Gastroesophageal sphincter (tissue), 3 donors: ENCODE data around the gene MTUS2.
A peak's percentile ranks its signal among the peaks of the same experiment; 100 is the strongest.

Experiments
- EP300 ChIP-seq: sonication (generic); formaldehyde crosslinking; IDR thresholded peaks from one replicate; pipeline ENCODE4 v1.6.1; 2017; ENCODE audit warnings: antibody characterized with exemption, mild to moderate bottlenecking
- POLR2A ChIP-seq, 2 donors: fragments of 450-650 bp; IDR thresholded peaks; one replicate each; pipeline ENCODE4 v1.6.1; 2017; ENCODE audit warnings: antibody characterized with exemption in 2 of 2, mild to moderate bottlenecking in 2 of 2, moderate library complexity in 1 of 2
- POLR2AphosphoS5 ChIP-seq: sonication (generic); formaldehyde crosslinking; IDR thresholded peaks from one replicate; pipeline ENCODE4 v1.6.1; 2017; ENCODE audit warnings: antibody characterized with exemption
- TF ChIP-seq, protein P1 (sequence below), 4 experiments: fragments of 200-600 bp in 2 of 4; fragments of 450-650 bp in 2 of 4; sonication (generic) in 1 of 4; IDR thresholded peaks; one replicate each; pipeline ENCODE4 v1.5.1; 2017 to 2019; ENCODE audit warnings: antibody characterized with exemption in 4 of 4, mild to moderate bottlenecking in 2 of 4, moderate library complexity in 2 of 4

DNA sequence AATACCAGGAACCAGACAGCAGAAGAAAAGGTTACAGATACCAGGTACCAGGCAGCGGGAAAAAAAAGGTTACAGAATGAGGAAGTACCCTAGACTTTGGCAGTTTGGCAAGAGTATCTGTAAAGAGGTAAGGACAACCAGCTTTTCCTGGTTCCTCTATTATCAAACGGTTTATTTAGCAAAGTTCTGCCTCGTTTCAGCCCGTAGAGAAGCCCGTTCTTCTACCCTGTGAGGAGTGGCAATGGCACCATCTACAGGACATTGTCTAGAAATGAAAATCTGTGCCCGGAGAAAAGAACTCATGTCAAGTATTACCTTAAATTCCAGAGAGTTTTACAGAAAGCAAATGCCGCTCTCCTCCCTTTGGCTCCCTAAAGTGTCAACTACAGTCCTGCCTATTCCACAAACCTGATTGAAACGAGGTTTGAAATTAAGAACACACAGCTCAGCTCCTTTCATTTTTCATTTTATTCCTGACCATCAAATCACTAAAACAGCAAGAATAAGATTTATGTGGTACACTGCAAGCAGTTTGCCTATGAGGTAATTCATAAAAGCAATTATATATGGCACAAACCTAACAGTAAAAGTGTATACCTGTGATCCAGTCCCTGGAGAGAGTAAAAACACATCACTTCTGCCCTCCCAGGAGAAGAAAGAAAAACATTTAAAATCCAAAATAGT, 549.1 kb downstream of the MTUS2 start:
- TF ChIP-seq, protein P1, sequence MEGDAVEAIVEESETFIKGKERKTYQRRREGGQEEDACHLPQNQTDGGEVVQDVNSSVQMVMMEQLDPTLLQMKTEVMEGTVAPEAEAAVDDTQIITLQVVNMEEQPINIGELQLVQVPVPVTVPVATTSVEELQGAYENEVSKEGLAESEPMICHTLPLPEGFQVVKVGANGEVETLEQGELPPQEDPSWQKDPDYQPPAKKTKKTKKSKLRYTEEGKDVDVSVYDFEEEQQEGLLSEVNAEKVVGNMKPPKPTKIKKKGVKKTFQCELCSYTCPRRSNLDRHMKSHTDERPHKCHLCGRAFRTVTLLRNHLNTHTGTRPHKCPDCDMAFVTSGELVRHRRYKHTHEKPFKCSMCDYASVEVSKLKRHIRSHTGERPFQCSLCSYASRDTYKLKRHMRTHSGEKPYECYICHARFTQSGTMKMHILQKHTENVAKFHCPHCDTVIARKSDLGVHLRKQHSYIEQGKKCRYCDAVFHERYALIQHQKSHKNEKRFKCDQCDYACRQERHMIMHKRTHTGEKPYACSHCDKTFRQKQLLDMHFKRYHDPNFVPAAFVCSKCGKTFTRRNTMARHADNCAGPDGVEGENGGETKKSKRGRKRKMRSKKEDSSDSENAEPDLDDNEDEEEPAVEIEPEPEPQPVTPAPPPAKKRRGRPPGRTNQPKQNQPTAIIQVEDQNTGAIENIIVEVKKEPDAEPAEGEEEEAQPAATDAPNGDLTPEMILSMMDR (IDR thresholded peaks at IDR 0.05): peak in 2 of 4 experiments; percentile 31 to 48
- TF ChIP-seq POLR2A (IDR thresholded peaks at IDR 0.05) (no peak), EP300 (no peak), POLR2AphosphoS5 (no peak)
